CD14-positive monocyte (primary cell): ENCODE results near the gene UGT8. TPM values are rescaled to one million over a fixed set of nuclear protein-coding genes. Genes with fewer than 3 reads are reported as not detected.

Experiments
- DNase-seq, 3 donors: peaks; one replicate each; pipeline ENCODE4 v3.0.0-alpha.2; 2011 to 2022
- H2AFZ ChIP-seq: 2 replicates; pipeline ENCODE4 v1.6.0; 2012; ENCODE audit warnings: mild to moderate bottlenecking, low read depth, low read length, inconsistent platforms; ENCODE audit not compliant: insufficient read depth, poor library complexity, severe bottlenecking
- H3K27ac ChIP-seq, 2 donors: 1 replicate in 1 of 2; 2 replicates in 1 of 2; pipeline ENCODE4 v1.5.1; 2012 to 2013; ENCODE audit warnings: low read length in 2 of 2, control low read depth in 1 of 2, inconsistent platforms in 1 of 2, low read depth in 1 of 2, mild to moderate bottlenecking in 1 of 2
- H3K27me3 ChIP-seq, 2 donors: one replicate each; pipeline versions ENCODE4 v1.6.0 to v1.6.1; 2011 to 2013; ENCODE audit warnings: low read length in 2 of 2; ENCODE audit not compliant: control insufficient read depth in 2 of 2, insufficient read depth in 2 of 2
- H3K36me3 ChIP-seq, 2 donors: replicated peaks in 1 of 2; 1 replicate in 1 of 2; 2 replicates in 1 of 2; pipeline versions ENCODE4 v1.5.1 to v1.6.1; 2012 to 2013; ENCODE audit warnings: low read length in 2 of 2, control low read depth in 1 of 2, inconsistent platforms in 1 of 2, mild to moderate bottlenecking in 1 of 2; ENCODE audit not compliant: insufficient read depth in 2 of 2, control insufficient read depth in 1 of 2
- H3K4me1 ChIP-seq, 2 donors: 1 replicate in 1 of 2; 2 replicates in 1 of 2; pipeline versions ENCODE4 v1.5.1 to v1.6.1; 2012 to 2013; ENCODE audit warnings: low read length in 2 of 2, control low read depth in 1 of 2, inconsistent platforms in 1 of 2, mild to moderate bottlenecking in 1 of 2, moderate library complexity in 1 of 2; ENCODE audit not compliant: insufficient read depth in 2 of 2, control insufficient read depth in 1 of 2
- H3K4me2 ChIP-seq: replicated peaks from 2 replicates; pipeline ENCODE3; 2012; ENCODE audit warnings: low read length, moderate library complexity, mild to moderate bottlenecking; ENCODE audit not compliant: poor library complexity, severe bottlenecking; ENCODE audit errors: extremely low read depth
- H3K4me3 ChIP-seq, 3 experiments: fragments of 200-600 bp in 1 of 3; sonication (generic) in 1 of 3; replicated peaks in 1 of 3; 1 replicate in 2 of 3; 2 replicates in 1 of 3; pipeline ENCODE4 v1.5.1; 2011 to 2013; ENCODE audit warnings: low read length in 3 of 3, mild to moderate bottlenecking in 3 of 3, control low read depth in 2 of 3, low read depth in 2 of 3, inconsistent platforms in 1 of 3, moderate library complexity in 1 of 3
- H3K79me2 ChIP-seq: 2 replicates; pipeline ENCODE4 v1.6.0; 2012; ENCODE audit warnings: mild to moderate bottlenecking, control low read depth, inconsistent platforms, low read length, moderate library complexity; ENCODE audit not compliant: insufficient read depth
- H3K9ac ChIP-seq: 2 replicates; pipeline ENCODE4 v1.6.0; 2017; ENCODE audit warnings: low read length, mild to moderate bottlenecking; ENCODE audit not compliant: insufficient read depth, poor library complexity, severe bottlenecking
- H3K9me3 ChIP-seq, 2 donors: replicated peaks in 1 of 2; 1 replicate in 1 of 2; 2 replicates in 1 of 2; pipeline versions ENCODE4 v1.5.1 to v1.6.1; 2012 to 2013; ENCODE audit warnings: low read length in 2 of 2, control low read depth in 1 of 2; ENCODE audit not compliant: control insufficient read depth in 1 of 2, insufficient read depth in 1 of 2
- H4K20me1 ChIP-seq: 2 replicates; pipeline ENCODE4 v1.6.0; 2012; ENCODE audit warnings: mild to moderate bottlenecking, low read length, control low read depth, moderate library complexity; ENCODE audit not compliant: insufficient read depth
- H3K27ac Mint-ChIP-seq, 7 donors: one replicate each; pipeline ENCODE4 v1.8.0; 2020; ENCODE audit warnings: mild to moderate bottlenecking in 7 of 7, mixed read lengths in 7 of 7, moderate library complexity in 6 of 7, inconsistent platforms in 2 of 7
- H3K27me3 Mint-ChIP-seq, 3 donors: one replicate each; pipeline ENCODE4 v1.8.0; 2021 to 2022; ENCODE audit warnings: low read depth in 3 of 3, mild to moderate bottlenecking in 3 of 3, mixed read lengths in 3 of 3, moderate library complexity in 3 of 3, inconsistent platforms in 1 of 3
- H3K36me3 Mint-ChIP-seq, 2 donors: one replicate each; pipeline ENCODE4 v1.8.0; 2020; ENCODE audit warnings: mixed read lengths in 2 of 2, inconsistent platforms in 1 of 2, mild to moderate bottlenecking in 1 of 2
- H3K4me1 Mint-ChIP-seq: one replicate; pipeline ENCODE4 v1.8.0; 2020; ENCODE audit warnings: mild to moderate bottlenecking, mixed read lengths
- H3K4me3 Mint-ChIP-seq, 2 donors: one replicate each; pipeline ENCODE4 v1.8.0; 2020; ENCODE audit warnings: mild to moderate bottlenecking in 2 of 2, mixed read lengths in 2 of 2, moderate library complexity in 1 of 2
- H3K9me3 Mint-ChIP-seq, 7 donors: one replicate each; pipeline ENCODE4 v1.8.0; 2020 to 2022; ENCODE audit warnings: mixed read lengths in 7 of 7, mild to moderate bottlenecking in 6 of 7, moderate library complexity in 6 of 7, inconsistent platforms in 2 of 7
- CTCF ChIP-seq: fragments of 200-600 bp; IDR thresholded peaks from one replicate; pipeline ENCODE4 v1.8.0; 2022; ENCODE audit warnings: antibody characterized with exemption, mild to moderate bottlenecking
- WGBS: methylation state at CpG from one replicate; pipeline ENCODE4 v1.1.5; 2013; ENCODE audit warnings: missing lambda C conversion rate; ENCODE audit not compliant: insufficient coverage; 5-methylcytosine and 5-hydroxymethylcytosine counted together
- intact Hi-C, 2 donors: fragments of 100-400 bp; cut with micrococcal nuclease; formaldehyde crosslinking; loops; one replicate each; pipeline versions ENCODE4 v1.15.0 to v1.15.1; 2023
- polyA plus RNA-seq, 3 donors: library from polyadenylated mRNA; depleted of rRNA in 1 of 3; unstranded in 2 of 3; stranded (reverse) in 1 of 3; fragments of 300-500 nt in 2 of 3; fragments of >200 nt in 1 of 3; fragmentation: Illumina TruSeq in 2 of 3; gene quantifications; 1 replicate in 2 of 3; 2 replicates in 1 of 3; pipeline ENCODE4 v1.2.3, GENCODE V29; 2012 to 2021

UGT8 gene
- polyA plus RNA-seq, 3 donors, result not detected

DNA sequence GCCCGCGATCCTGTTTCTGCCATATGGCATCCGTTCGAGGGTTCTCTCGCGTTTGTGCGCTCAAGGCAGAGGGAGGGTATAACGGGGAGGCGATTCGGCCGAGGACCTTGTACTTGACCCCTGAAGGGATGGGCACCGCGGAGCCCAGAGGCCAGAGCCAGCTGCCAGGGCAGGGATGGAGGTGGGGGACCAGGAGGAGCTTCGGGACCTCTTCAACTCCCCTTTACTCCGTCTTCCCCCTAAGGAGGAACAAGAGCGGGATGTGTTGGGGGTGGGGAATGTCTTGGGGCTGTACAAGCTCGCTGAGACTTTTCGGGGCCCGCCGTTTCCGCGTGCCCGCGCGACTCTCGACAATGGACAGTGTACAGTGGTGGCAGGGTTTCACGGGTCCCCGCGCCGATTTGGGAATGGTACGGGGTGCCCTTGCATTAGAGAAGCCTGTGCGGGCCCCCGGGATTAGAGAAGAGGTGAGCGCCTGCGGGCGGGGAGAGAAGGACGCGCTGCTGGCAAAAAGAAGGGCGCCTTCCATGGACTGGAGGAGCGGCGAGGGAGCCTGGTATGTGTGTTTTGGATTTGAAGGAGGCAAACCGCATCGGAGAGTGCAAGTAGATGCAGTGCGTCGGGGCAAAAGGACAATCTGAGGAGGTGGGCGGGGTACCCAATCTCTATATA lies 760 bp downstream of the UGT8 start:
- no peak overlapping the region for H2AFZ ChIP-seq
- H3K27ac ChIP-seq, result no peak overlapping the region
- no peak for DNase-seq
- H3K79me2 ChIP-seq, result no peaks in the 10 kb centered on the region
- intact Hi-C loops, result no loop called here
- H3K4me1 Mint-ChIP-seq, result peaks cover 7% of the 10 kb centered on the region
- peaks cover 39 to 49% of the 10 kb centered on the region in 2 donors for H3K27me3 ChIP-seq
- H3K4me1 ChIP-seq, result no peaks in the 10 kb centered on the region
- H3K36me3 Mint-ChIP-seq, result no peaks in the 10 kb centered on the region
- no peak overlapping the region for H3K27ac Mint-ChIP-seq
- H3K27me3 Mint-ChIP-seq, result peaks cover 35 to 48% (median 44%) of the 10 kb centered on the region in 3 donors
- no peak overlapping the region for H3K9ac ChIP-seq
- H3K4me2 ChIP-seq, result peak overlapping the region; percentile 26
- peaks cover 2 to 21% (median 7%) of the 10 kb centered on the region in 7 donors for H3K9me3 Mint-ChIP-seq
- no peaks in the 10 kb centered on the region for H4K20me1 ChIP-seq
- under 1% methylated on average over 32 of the region's 46 CpGs for WGBS
- H3K9me3 ChIP-seq, result peaks cover 4 to 8% of the 10 kb centered on the region in 2 donors
- no peak for TF ChIP-seq CTCF
- H3K4me3 Mint-ChIP-seq, result peak overlapping the region; percentile 21 to 82
- H3K36me3 ChIP-seq, result no peaks in the 10 kb centered on the region
- H3K4me3 ChIP-seq, result no peak overlapping the region

GRCh38 chr4:114599903-114600552 lies 1.4 kb downstream of the UGT8 start:
- Histone ChIP-seq H3K9me3 (peaks cover 3 to 8% of the 10 kb centered on the region in 2 donors), H2AFZ (no peak overlapping the region), H3K27ac (no peak overlapping the region), H3K36me3 (no peaks in the 10 kb centered on the region), H3K27me3 (peaks cover 39 to 49% of the 10 kb centered on the region in 2 donors), H3K4me2 (no peak overlapping the region), H3K79me2 (no peaks in the 10 kb centered on the region), H3K4me3 (no peak overlapping the region), H3K4me1 (no peaks in the 10 kb centered on the region), H4K20me1 (no peaks in the 10 kb centered on the region), H3K9ac (no peak overlapping the region)
- Mint-ChIP-seq H3K9me3 (peaks cover 2 to 21% (median 6%) of the 10 kb centered on the region in 7 donors), H3K36me3 (no peaks in the 10 kb centered on the region), H3K27me3 (peaks cover 33 to 48% (median 43%) of the 10 kb centered on the region in 3 donors), H3K27ac (no peak overlapping the region), H3K4me3 (peak overlapping the region in 1 of 2 donors; percentile 82), H3K4me1 (peaks cover 7% of the 10 kb centered on the region)
- 7% methylated on average over 8 of the region's 15 CpGs for WGBS
- intact Hi-C loops, result no loop called here
- DNase-seq, result no peak
- no peak for TF ChIP-seq CTCF
